ENCODE data around the gene TSGA10IP. TPM values are rescaled to one million over a fixed set of nuclear protein-coding genes. Genes with fewer than 3 reads are reported as not detected.

The TSGA10IP gene
- total RNA-seq, 2 experiments from 2014 or later: not detected

Other genes with a start within 250 kb of the TSGA10IP start
- gene KAT5, start 233.2 kb upstream of the TSGA10IP start, total RNA-seq: 10 to 100 TPM; 62.0 to 69.8 TPM
- gene RNASEH2C, start 224.7 kb upstream of the TSGA10IP start, total RNA-seq: 100 to 1,000 TPM in 1 of 2 experiments, 10 to 100 TPM in 1; 90.5 to 109 TPM
- 10 to 100 TPM; 25.0 to 25.8 TPM for gene AP5B1, start 164.5 kb upstream of the TSGA10IP start, total RNA-seq
- not detected for gene OVOL1, start 158.4 kb upstream of the TSGA10IP start, total RNA-seq
- 1 to 10 TPM; 1.7 to 2.4 TPM for gene SNX32, start 111.5 kb upstream of the TSGA10IP start, total RNA-seq
- 1,000 to 10,000 TPM; 1,745 to 1,753 TPM for gene CFL1, start 87.3 kb upstream of the TSGA10IP start, total RNA-seq
- 100 to 1,000 TPM; 106 to 125 TPM for gene MUS81, start 85.0 kb upstream of the TSGA10IP start, total RNA-seq
- 10 to 100 TPM in 1 of 2 experiments, 1 to 10 TPM in 1; 7.1 to 13.4 TPM for gene EFEMP2, start 72.7 kb upstream of the TSGA10IP start, total RNA-seq
- gene CTSW, start 65.6 kb upstream of the TSGA10IP start, total RNA-seq: 100 to 1,000 TPM; 268 to 339 TPM
- 100 to 1,000 TPM; 100 to 122 TPM for gene FIBP, start 57.0 kb upstream of the TSGA10IP start, total RNA-seq
- gene CCDC85B, start 54.8 kb upstream of the TSGA10IP start, total RNA-seq: 10 to 100 TPM; 82.3 to 94.1 TPM
- 1 to 10 TPM; 2.7 to 6.0 TPM for gene FOSL1, start 45.1 kb upstream of the TSGA10IP start, total RNA-seq
- gene C11orf68, start 26.4 kb upstream of the TSGA10IP start, total RNA-seq: 10 to 100 TPM; 27.5 to 37.8 TPM
- 100 to 1,000 TPM; 192 to 254 TPM for gene DRAP1, start 26.1 kb upstream of the TSGA10IP start, total RNA-seq
- gene SART1, start 16.3 kb downstream of the TSGA10IP start, total RNA-seq: 10 to 100 TPM; 79.7 to 89.2 TPM
- gene EIF1AD, start 56.7 kb downstream of the TSGA10IP start, total RNA-seq: 10 to 100 TPM; 57.5 to 60.3 TPM
- gene BANF1, start 57.0 kb downstream of the TSGA10IP start, total RNA-seq: 100 to 1,000 TPM; 199 to 227 TPM
- gene CST6, start 66.5 kb downstream of the TSGA10IP start, total RNA-seq: not detected
- gene CATSPER1, start 81.0 kb downstream of the TSGA10IP start, total RNA-seq: under 1 TPM in 1 of 2 experiments, not detected in 1; 0.54 TPM
- not detected for gene GAL3ST3, start 103.7 kb downstream of the TSGA10IP start, total RNA-seq
- 100 to 1,000 TPM; 256 to 281 TPM for gene SF3B2, start 106.9 kb downstream of the TSGA10IP start, total RNA-seq
- 100 to 1,000 TPM in 1 of 2 experiments, 10 to 100 TPM in 1; 96.6 to 104 TPM for gene PACS1, start 124.8 kb downstream of the TSGA10IP start, total RNA-seq